Measurements from ENCODE around the gene KCND3.

- TF ChIP-seq MYC (IDR thresholded peaks at IDR 0.05; ENCODE audit: low read depth, low read length) (no peak), CTCF (IDR thresholded peaks at IDR 0.05; ENCODE audit: extremely low read depth in 1 of 2, insufficient read depth in 1 of 2, low read depth in 1 of 2, low read length in 2 of 2) (no peak), JUN (IDR thresholded peaks at IDR 0.05; ENCODE audit: borderline replicate concordance, insufficient read depth, insufficient read length, low read depth) (no peak), POLR2A (IDR thresholded peaks at IDR 0.05; ENCODE audit: low read depth, low read length) (no peak), EZH2 (IDR thresholded peaks at IDR 0.05; ENCODE audit: borderline replicate concordance, low read depth, low read length, severe bottlenecking) (no peak), MAX (IDR thresholded peaks at IDR 0.05; ENCODE audit: insufficient read depth, insufficient read length) (no peak), POLR2AphosphoS5 (IDR thresholded peaks at IDR 0.05; ENCODE audit: insufficient read depth, low read depth, low read length) (no peak)
Observed at GRCh38 chr1:111958075-111958474, 31.4 kb downstream of the KCND3 start.

Data from endothelial cell of umbilical vein (primary cell).